HCT116 (cell line): Measurements from ENCODE around the gene FRMD3. TPM values are rescaled to one million over a fixed set of nuclear protein-coding genes. Genes with fewer than 3 reads are reported as not detected.

Source experiments
- ATAC-seq: fragments of 200-7000 bp; cut with Tn5 transposase; 2 replicates; pipeline ENCODE4 v1.9.1; 2020; ENCODE audit warnings: mild to moderate bottlenecking, moderate library complexity
- BruUV-seq: library from RNA; stranded (reverse); fragments of 400-500 nt; replicated peaks from 2 replicates; lab custom pipeline; 2021; lab: Mats Ljungman, UMichigan
- CTCF ChIA-PET: fragments of 300-600 bp; sonication (Branson Sonifier 250); formaldehyde crosslinking; loops from one replicate; lab custom pipeline; 2021; ENCODE audit warnings: antibody characterized with exemption; lab: Charles Lee
- POLR2A ChIA-PET: fragments of 300-600, 350-600 bp; sonication (Branson Sonifier 250); formaldehyde crosslinking; loops from one replicate; lab custom pipeline; 2021; ENCODE audit warnings: antibody characterized with exemption; lab: Charles Lee
- RAD21 ChIA-PET, 2 experiments: fragments of 300-600 bp; sonication (Branson Sonifier 250); formaldehyde crosslinking; loops; one replicate each; lab custom pipeline; 2023; ENCODE audit warnings: low total read pairs in 2 of 2; ENCODE audit not compliant: uncharacterized antibody in 2 of 2, unreplicated experiment in 2 of 2, low non-redundant PET in 1 of 2; lab: Charles Lee
- DNase-seq: peaks from one replicate; pipeline ENCODE4 v3.0.0-alpha.2; 2010; ENCODE audit warnings: low read depth, low spot score
- H2AFZ ChIP-seq: fragments of 200-600 bp; shearing (Covaris generic), sonication (generic); 2 replicates; pipeline ENCODE4 v1.6.1; 2017; ENCODE audit warnings: low read depth, mixed run types, mixed read lengths, antibody characterized with exemption, low read length; ENCODE audit not compliant: poor library complexity, severe bottlenecking
- H3K27ac ChIP-seq: 2 replicates; pipeline ENCODE4 v1.5.1; 2012; ENCODE audit warnings: low read depth, low read length
- H3K27me3 ChIP-seq: fragments of 200-600 bp; sonication (generic); 2 replicates; pipeline ENCODE4 v1.6.1; 2016; ENCODE audit warnings: mixed run types, low read length, mixed read lengths; ENCODE audit not compliant: insufficient read depth
- H3K36me3 ChIP-seq, 2 experiments: fragments of 200-500 bp in 1 of 2; fragments of 200-600 bp in 1 of 2; sonication (Bioruptor generic) in 1 of 2; sonication (generic) in 1 of 2; 2 replicates each; pipeline versions ENCODE4 v1.5.1 to v1.6.1; 2014 to 2016; ENCODE audit warnings: low read length in 2 of 2, inconsistent platforms in 1 of 2, mixed read lengths in 1 of 2, mixed run types in 1 of 2; ENCODE audit not compliant: insufficient read depth in 2 of 2, control insufficient read depth in 1 of 2
- H3K4me1 ChIP-seq, 2 experiments: fragments of 200-600 bp in 1 of 2; sonication (generic) in 1 of 2; 2 replicates each; pipeline versions ENCODE4 v1.5.1 to v1.6.1; 2012 to 2017; ENCODE audit warnings: low read length in 2 of 2, inconsistent platforms in 1 of 2, mild to moderate bottlenecking in 1 of 2, mixed read lengths in 1 of 2, mixed run types in 1 of 2, moderate library complexity in 1 of 2; ENCODE audit not compliant: insufficient read depth in 2 of 2, control insufficient read depth in 1 of 2
- H3K4me2 ChIP-seq: fragments of 200-600 bp; sonication (generic); 2 replicates; pipeline ENCODE4 v1.6.1; 2017; ENCODE audit warnings: mixed run types, low read length, mixed read lengths
- H3K4me3 ChIP-seq, 2 experiments: fragments of 200-600 bp in 1 of 2; sonication (generic) in 1 of 2; replicated peaks in 1 of 2; 2 replicates each; pipeline ENCODE4 v1.5.1; 2011 to 2016; ENCODE audit warnings: low read length in 2 of 2, control low read depth in 1 of 2, low read depth in 1 of 2, mild to moderate bottlenecking in 1 of 2, mixed read lengths in 1 of 2, mixed run types in 1 of 2
- H3K79me2 ChIP-seq: fragments of 200-600 bp; sonication (generic); 2 replicates; pipeline ENCODE4 v1.6.1; 2017; ENCODE audit warnings: mild to moderate bottlenecking, mixed run types, low read length, moderate library complexity, mixed read lengths; ENCODE audit not compliant: insufficient read depth
- H3K9ac ChIP-seq: fragments of 200-600 bp; sonication (generic); 2 replicates; pipeline ENCODE4 v1.6.1; 2016; ENCODE audit warnings: low read length, mixed read lengths
- H3K9me2 ChIP-seq: fragments of 200-600 bp; sonication (generic), shearing (Covaris generic); 2 replicates; pipeline ENCODE4 v1.6.1; 2017; ENCODE audit warnings: mixed run types, mild to moderate bottlenecking, moderate library complexity; ENCODE audit not compliant: insufficient read depth
- H3K9me3 ChIP-seq, 2 experiments: fragments of 200-500 bp in 1 of 2; fragments of 200-600 bp in 1 of 2; sonication (Bioruptor generic) in 1 of 2; sonication (generic) in 1 of 2; 2 replicates each; pipeline ENCODE4 v1.6.1; 2014 to 2017; ENCODE audit warnings: low read length in 2 of 2, mixed read lengths in 2 of 2, inconsistent platforms in 1 of 2, low read depth in 1 of 2, mild to moderate bottlenecking in 1 of 2, mixed run types in 1 of 2, moderate library complexity in 1 of 2; ENCODE audit not compliant: control insufficient read depth in 1 of 2, insufficient read depth in 1 of 2
- H4K20me1 ChIP-seq: fragments of 200-600 bp; sonication (generic), shearing (Covaris generic); 2 replicates; pipeline ENCODE4 v1.6.1; 2017; ENCODE audit warnings: mixed run types, mild to moderate bottlenecking, moderate library complexity; ENCODE audit not compliant: insufficient read depth
- CTCF ChIP-seq, 3 experiments: fragments of 200-600 bp in 1 of 3; sonication (generic) in 1 of 3; IDR thresholded peaks in 2 of 3; conservative IDR thresholded peaks in 1 of 3; 2 replicates each; pipeline ENCODE4 v1.5.1; 2012 to 2017; ENCODE audit warnings: low read depth in 2 of 3, low read length in 2 of 3, antibody characterized with exemption in 1 of 3, borderline replicate concordance in 1 of 3, control low read depth in 1 of 3, mild to moderate bottlenecking in 1 of 3, mixed read lengths in 1 of 3, mixed run types in 1 of 3, moderate library complexity in 1 of 3; ENCODE audit not compliant: insufficient read depth in 1 of 3
- EZH2phosphoT487 ChIP-seq: fragments of 200-600 bp; IDR thresholded peaks from 2 replicates; pipeline ENCODE4 v1.6.1; 2018; ENCODE audit warnings: antibody characterized with exemption, borderline replicate concordance
- JUND ChIP-seq: IDR thresholded peaks from 2 replicates; pipeline ENCODE4 v1.6.1; 2012
- POLR2A ChIP-seq: IDR thresholded peaks from 2 replicates; pipeline ENCODE4 v1.7.0; 2011; ENCODE audit warnings: borderline replicate concordance; ENCODE audit not compliant: insufficient read depth, insufficient read length; ENCODE audit errors: extremely low read depth
- RAD21 ChIP-seq: IDR thresholded peaks from 2 replicates; pipeline ENCODE4 v1.6.1; 2012; ENCODE audit warnings: low read depth, mild to moderate bottlenecking
- SRF ChIP-seq: IDR thresholded peaks from 2 replicates; pipeline ENCODE4 v1.6.1; 2012; ENCODE audit warnings: low read depth
- TCF7L2 ChIP-seq: IDR thresholded peaks from 2 replicates; pipeline ENCODE4 v1.7.0; 2011; ENCODE audit warnings: borderline replicate concordance, inconsistent platforms; ENCODE audit not compliant: insufficient read depth, insufficient read length; ENCODE audit errors: extremely low read depth
- YY1 ChIP-seq: IDR thresholded peaks from 2 replicates; pipeline ENCODE4 v1.6.1; 2011; ENCODE audit warnings: low read length, low read depth, moderate library complexity, mild to moderate bottlenecking; ENCODE audit not compliant: insufficient replicate concordance; ENCODE audit errors: extremely low read depth
- ZFX ChIP-seq: fragments of 450-650 bp; IDR thresholded peaks from 2 replicates; pipeline ENCODE4 v1.6.1; 2017
- intact Hi-C: fragments of 100-400 bp; cut with micrococcal nuclease; formaldehyde crosslinking; loops from 2 replicates; pipeline ENCODE4 v1.10.0; 2022
- total RNA-seq: library from RNA; stranded (reverse); gene quantifications from one replicate; pipeline ENCODE4 v1.2.1, GENCODE V29; 2021; ENCODE audit not compliant: unreplicated experiment
- TF ChIP-seq, protein P1 (sequence below): IDR thresholded peaks from 2 replicates; pipeline ENCODE4 v1.6.1; 2012

FRMD3 gene
- total RNA-seq, 1 experiment from 2014 or later = 0.89 TPM

DNA sequence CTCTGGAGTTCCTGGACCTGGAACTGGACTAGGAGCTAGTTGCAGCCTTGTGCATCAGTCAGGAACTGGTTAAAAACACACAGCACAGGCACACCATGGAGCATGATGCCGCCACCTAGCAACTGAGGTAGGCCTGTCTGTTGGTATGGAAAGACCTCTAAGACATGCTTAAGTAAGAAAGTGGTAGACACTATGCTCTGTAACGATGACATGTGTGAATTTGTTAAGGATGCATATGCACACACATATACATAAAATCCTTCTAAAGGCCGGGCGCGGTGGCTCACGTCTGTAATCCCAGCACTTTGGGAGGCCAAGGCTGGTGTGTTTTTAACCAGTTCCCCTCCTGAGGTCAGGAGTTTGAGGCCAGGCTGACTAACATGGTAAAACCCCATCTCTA is 338.4 kb downstream of the FRMD3 start:
- TF ChIP-seq ZFX (no peak), SRF (no peak), JUND (no peak), POLR2A (no peak)
- no TSS peak for BruUV-seq
- CTCF ChIA-PET = interaction anchor here (1.0 kb wide), 1 partner anchor 450 kb away, joined by 3 read pairs; no protein-coding TSS in a partner anchor

GRCh38 chr9:83199240-83199639 is 339.0 kb downstream of the FRMD3 start:
- Histone ChIP-seq H3K27me3 (no peaks in the 10 kb centered on the region; the same call in 1 of the 2 replicates), H3K27ac (no peak overlapping the region), H4K20me1 (no peaks in the 10 kb centered on the region; the same call in 1 of the 2 replicates), H3K9me3 (no peaks in the 10 kb centered on the region), H2AFZ (no peak overlapping the region), H3K9me2 (no peaks in the 10 kb centered on the region), H3K4me1 (no peaks in the 10 kb centered on the region), H3K36me3 (no peaks in the 10 kb centered on the region), H3K9ac (no peak overlapping the region), H3K79me2 (no peaks in the 10 kb centered on the region), H3K4me3 (no peak overlapping the region), H3K4me2 (no peak overlapping the region)
- CTCF ChIA-PET = interaction anchor here (1.0 kb wide), 1 partner anchor 450 kb away, joined by 3 read pairs; no protein-coding TSS in a partner anchor
- peak; percentile 78 for ATAC-seq
- POLR2A ChIA-PET = no interaction called here
- TF ChIP-seq TCF7L2 (no peak), CTCF (IDR thresholded peaks at IDR 0.05 in 2 of 3, conservative IDR thresholded peaks at IDR 0.05 in 1 of 3; ENCODE audit: borderline replicate concordance in 1 of 3, insufficient read depth in 1 of 3, low read depth in 2 of 3, low read length in 2 of 3) (peak in 2 of 3 experiments; percentile 46 to 51; a peak in 4 of 6 replicates), RAD21 (peak; percentile 55), EZH2phosphoT487 (no peak), YY1 (no peak)
- TF ChIP-seq, protein P1, sequence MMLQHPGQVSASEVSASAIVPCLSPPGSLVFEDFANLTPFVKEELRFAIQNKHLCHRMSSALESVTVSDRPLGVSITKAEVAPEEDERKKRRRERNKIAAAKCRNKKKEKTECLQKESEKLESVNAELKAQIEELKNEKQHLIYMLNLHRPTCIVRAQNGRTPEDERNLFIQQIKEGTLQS = no peak
- peak; percentile 16 for DNase-seq
- intact Hi-C loops = no loop called here
- BruUV-seq = no TSS peak
- RAD21 ChIA-PET = interaction anchor here in 1 of 2 experiments (0.7 kb wide), 1 partner anchor 463 kb away, joined by 3 read pairs; no protein-coding TSS in a partner anchor

More for the DNA sequence above, 338.4 kb downstream of the FRMD3 start:
- Histone ChIP-seq H4K20me1 (no peaks in the 10 kb centered on the region; the same call in 1 of the 2 replicates), H3K4me3 (no peak overlapping the region), H3K4me2 (no peak overlapping the region), H3K36me3 (no peaks in the 10 kb centered on the region), H3K79me2 (no peaks in the 10 kb centered on the region), H3K4me1 (no peaks in the 10 kb centered on the region), H3K27ac (no peak overlapping the region), H3K9ac (no peak overlapping the region), H3K9me2 (no peaks in the 10 kb centered on the region), H2AFZ (no peak overlapping the region), H3K9me3 (no peaks in the 10 kb centered on the region), H3K27me3 (no peaks in the 10 kb centered on the region; the same call in 1 of the 2 replicates)
- DNase-seq = no peak
- no peak for ATAC-seq
- ChIA-PET POLR2A (no interaction called here), RAD21 (interaction anchor here in 1 of 2 experiments (0.7 kb wide), 1 partner anchor 463 kb away, joined by 3 read pairs; no protein-coding TSS in a partner anchor)
- intact Hi-C loops = loop anchor here (2.0 kb wide), 1 partner anchor 447 kb away; no protein-coding TSS in a partner anchor
